H9 (cell line): ENCODE measurements around the gene ZNF329. TPM values are rescaled to one million over a fixed set of nuclear protein-coding genes. Genes with fewer than 3 reads are reported as not detected.

Source experiments
- DNase-seq: peaks from one replicate; pipeline ENCODE4 v3.0.0-alpha.2; 2017
- H2AFZ ChIP-seq: one replicate; pipeline ENCODE4 v1.6.1; 2013; ENCODE audit warnings: mild to moderate bottlenecking, low read length, control low read depth, moderate library complexity
- H2AK5ac ChIP-seq: 2 replicates; pipeline ENCODE4 v1.6.1; 2013; ENCODE audit warnings: low read length, control low read depth, mixed read lengths; ENCODE audit not compliant: insufficient read length
- H2BK120ac ChIP-seq: one replicate; pipeline ENCODE4 v1.6.1; 2013; ENCODE audit warnings: low read depth, mild to moderate bottlenecking, low read length, control low read depth, inconsistent platforms; ENCODE audit not compliant: poor library complexity, severe bottlenecking
- H2BK12ac ChIP-seq: 2 replicates; pipeline ENCODE4 v1.6.1; 2013; ENCODE audit warnings: low read length, control low read depth, mixed read lengths, low read depth; ENCODE audit not compliant: insufficient read length
- H2BK15ac ChIP-seq: 2 replicates; pipeline ENCODE4 v1.6.1; 2013; ENCODE audit warnings: low read depth, low read length, control low read depth
- H2BK20ac ChIP-seq: one replicate; pipeline ENCODE4 v1.6.1; 2013; ENCODE audit warnings: low read depth, mild to moderate bottlenecking, low read length, control low read depth, inconsistent platforms; ENCODE audit not compliant: poor library complexity, severe bottlenecking
- H2BK5ac ChIP-seq: 2 replicates; pipeline ENCODE4 v1.6.1; 2013; ENCODE audit warnings: low read length, control low read depth, mixed read lengths; ENCODE audit not compliant: insufficient read length
- H3K14ac ChIP-seq: 2 replicates; pipeline ENCODE4 v1.6.1; 2013; ENCODE audit warnings: low read length, control low read depth; ENCODE audit not compliant: insufficient read depth
- H3K18ac ChIP-seq: 2 replicates; pipeline ENCODE4 v1.6.1; 2013; ENCODE audit warnings: low read depth, mild to moderate bottlenecking, mixed read lengths, low read length, control low read depth; ENCODE audit not compliant: insufficient read length
- H3K23ac ChIP-seq: 2 replicates; pipeline ENCODE4 v1.6.1; 2013; ENCODE audit warnings: low read length, control low read depth, mixed read lengths, low read depth; ENCODE audit not compliant: insufficient read length
- H3K23me2 ChIP-seq: 2 replicates; pipeline ENCODE4 v1.6.1; 2013; ENCODE audit warnings: low read depth, mild to moderate bottlenecking, mixed read lengths, low read length, control low read depth; ENCODE audit not compliant: insufficient read length, poor library complexity, severe bottlenecking
- H3K27ac ChIP-seq: 2 replicates; pipeline ENCODE4 v1.5.1; 2013; ENCODE audit warnings: low read length, control low read depth, mixed read lengths, low read depth; ENCODE audit not compliant: insufficient read length
- H3K27me3 ChIP-seq: 2 replicates; pipeline ENCODE4 v1.6.1; 2013; ENCODE audit warnings: low read length, control low read depth, inconsistent platforms; ENCODE audit not compliant: insufficient read depth
- H3K4ac ChIP-seq: 2 replicates; pipeline ENCODE4 v1.6.1; 2013; ENCODE audit warnings: low read depth, mild to moderate bottlenecking, control low read depth, inconsistent platforms, low read length, moderate library complexity
- H3K4me1 ChIP-seq: 2 replicates; pipeline ENCODE4 v1.6.1; 2013; ENCODE audit warnings: low read length, control low read depth, inconsistent platforms; ENCODE audit not compliant: insufficient read depth
- H3K4me2 ChIP-seq: 2 replicates; pipeline ENCODE4 v1.6.1; 2013; ENCODE audit warnings: low read length, control low read depth, mixed read lengths; ENCODE audit not compliant: insufficient read length, insufficient read depth
- H3K56ac ChIP-seq: 2 replicates; pipeline ENCODE4 v1.6.1; 2013; ENCODE audit warnings: low read depth, mild to moderate bottlenecking, mixed read lengths, low read length, control low read depth; ENCODE audit not compliant: insufficient read length
- H3K79me1 ChIP-seq: 2 replicates; pipeline ENCODE4 v1.6.1; 2013; ENCODE audit warnings: low read depth, mild to moderate bottlenecking, moderate library complexity, low read length, control low read depth, inconsistent platforms; ENCODE audit not compliant: insufficient read depth, poor library complexity, severe bottlenecking
- H3K79me2 ChIP-seq: 2 replicates; pipeline ENCODE4 v1.6.1; 2013; ENCODE audit warnings: low read length, control low read depth, inconsistent platforms; ENCODE audit not compliant: insufficient read depth
- H3K9ac ChIP-seq: 2 replicates; pipeline ENCODE4 v1.6.1; 2013; ENCODE audit warnings: low read length, control low read depth, mixed read lengths; ENCODE audit not compliant: insufficient read length; ENCODE audit errors: extremely low read depth
- H3K9me3 ChIP-seq: one replicate; pipeline ENCODE4 v1.6.1; 2013; ENCODE audit warnings: low read depth, low read length, inconsistent platforms; ENCODE audit not compliant: control insufficient read depth
- H3T11ph ChIP-seq: one replicate; pipeline ENCODE4 v1.6.1; 2013; ENCODE audit warnings: mild to moderate bottlenecking, low read length, control low read depth, inconsistent platforms
- H4K20me1 ChIP-seq: one replicate; pipeline ENCODE4 v1.6.1; 2013; ENCODE audit not compliant: control insufficient read depth, insufficient read length, insufficient read depth
- H4K5ac ChIP-seq: 2 replicates; pipeline ENCODE4 v1.6.1; 2013; ENCODE audit warnings: low read depth, mild to moderate bottlenecking, mixed read lengths, low read length, control low read depth; ENCODE audit not compliant: insufficient read length
- H4K8ac ChIP-seq: replicated peaks from 2 replicates; pipeline ENCODE4 v1.6.1; 2013; ENCODE audit warnings: low read length, control low read depth, mixed read lengths, low read depth; ENCODE audit not compliant: insufficient read length
- H4K91ac ChIP-seq: 2 replicates; pipeline ENCODE4 v1.6.1; 2013; ENCODE audit warnings: low read depth, mild to moderate bottlenecking, moderate library complexity, mixed read lengths, low read length, control low read depth; ENCODE audit not compliant: insufficient read length
- H3K27ac Mint-ChIP-seq, 3 experiments: 2 replicates in 2 of 3; 3 replicates in 1 of 3; pipeline ENCODE4 v1.8.0; 2020 to 2021; ENCODE audit warnings: mixed read lengths in 3 of 3, mild to moderate bottlenecking in 1 of 3, moderate library complexity in 1 of 3
- H3K27me3 Mint-ChIP-seq: 2 replicates; pipeline ENCODE4 v1.8.0; 2021; ENCODE audit warnings: low read depth, mild to moderate bottlenecking, moderate library complexity, mixed read lengths
- H3K36me3 Mint-ChIP-seq, 3 experiments: 2 replicates in 2 of 3; 3 replicates in 1 of 3; pipeline ENCODE4 v1.8.0; 2020 to 2021; ENCODE audit warnings: low read depth in 3 of 3, mixed read lengths in 3 of 3; ENCODE audit not compliant: insufficient read depth in 1 of 3
- H3K4me1 Mint-ChIP-seq, 2 experiments: 2 replicates each; pipeline ENCODE4 v1.8.0; 2020; ENCODE audit warnings: mixed read lengths in 2 of 2
- H3K4me3 Mint-ChIP-seq, 2 experiments: 2 replicates in 1 of 2; 3 replicates in 1 of 2; pipeline ENCODE4 v1.8.0; 2020 to 2021; ENCODE audit warnings: mild to moderate bottlenecking in 2 of 2, mixed read lengths in 2 of 2, moderate library complexity in 1 of 2
- H3K9me3 Mint-ChIP-seq, 2 experiments: 2 replicates in 1 of 2; 3 replicates in 1 of 2; pipeline ENCODE4 v1.8.0; 2020; ENCODE audit warnings: mild to moderate bottlenecking in 2 of 2, mixed read lengths in 2 of 2, moderate library complexity in 1 of 2
- WGBS: extraction: QIAGEN DNeasy Blood & Tissue Kit; methylation state at CpG from one replicate; pipeline ENCODE4 v1.1.7; 2013; ENCODE audit warnings: missing lambda C conversion rate, low lambda C conversion rate, mixed read lengths; ENCODE audit not compliant: insufficient read length; ENCODE audit errors: extremely low coverage; 5-methylcytosine and 5-hydroxymethylcytosine counted together
- long read RNA-seq: library from polyadenylated mRNA; unstranded; transcript quantifications from one replicate; pipeline ENCODE4 v2.0.0, GENCODE V29; 2020
- total RNA-seq: library from RNA; stranded (reverse); gene quantifications from 2 replicates; pipeline ENCODE4 v1.2.1, GENCODE V29; 2021
- TF ChIP-seq, protein P1 (sequence below): fragments of 200-600 bp; sonication (generic); conservative IDR thresholded peaks from 3 replicates; pipeline ENCODE4 v1.8.0; 2021; ENCODE audit warnings: antibody characterized with exemption, mild to moderate bottlenecking

ZNF329 gene
- 11.8 and 12.1 TPM in 2 replicates for total RNA-seq
- long read RNA-seq, partial matches to known transcripts = 1 of 11 reads
- long read RNA-seq, other reads (novel, unspliced or antisense) = 9 of 11 reads

DNA sequence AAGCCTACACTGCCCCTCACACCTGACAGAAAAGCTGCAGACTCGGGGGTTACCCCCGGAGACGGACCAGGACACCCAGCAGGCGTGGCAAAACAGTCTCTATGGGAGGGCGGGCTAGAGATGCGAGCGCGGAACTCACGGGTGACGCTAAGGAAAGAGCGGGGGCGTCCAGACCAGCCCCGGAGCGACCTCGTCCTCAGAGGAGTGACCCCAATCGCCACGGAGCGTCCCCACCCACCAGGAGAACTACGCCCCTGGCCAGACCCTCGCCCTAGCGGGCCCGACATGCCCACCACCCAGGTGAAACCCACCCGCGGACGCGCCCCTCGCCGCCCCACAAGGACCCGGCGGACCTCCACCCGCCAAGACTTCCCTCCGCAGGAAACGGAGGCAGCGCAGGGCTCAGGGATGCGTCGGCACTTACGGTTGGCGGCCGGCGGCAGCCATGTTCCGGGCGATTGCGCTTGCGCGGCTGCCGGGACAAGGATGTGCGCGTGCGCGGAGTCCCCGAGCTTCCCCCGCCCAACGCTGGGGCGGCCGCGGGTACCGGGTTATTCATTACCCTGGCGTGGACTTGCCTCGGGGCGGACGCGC is at the start of gene ZNF329:
Gene ZNF329, minus strand, starts transcription at position 462 of the 594 bp plus-strand sequence. CDS start 21,286 bp downstream, outside the sequence.
- H3K14ac ChIP-seq = peak within 1 kb of the TSS; percentile 85; the same call in 1 of the 2 replicates
- H3T11ph ChIP-seq = no peak within 1 kb of the TSS
- no peak within 1 kb of the TSS for H2BK20ac ChIP-seq
- no peaks in the 10 kb centered on the region for H3K4me1 ChIP-seq
- H3K27me3 ChIP-seq = no peaks in the 10 kb centered on the region
- peaks cover 18 to 36% (median 27%) of the 10 kb centered on the region in 3 experiments for H3K36me3 Mint-ChIP-seq
- H4K5ac ChIP-seq = no peak within 1 kb of the TSS
- H3K23me2 ChIP-seq = peaks cover 2% of the 10 kb centered on the region
- peaks cover 7 to 17% of the 10 kb centered on the region in 2 experiments for H3K4me1 Mint-ChIP-seq
- DNase-seq = peak; percentile 78
- peak within 1 kb of the TSS; percentile 71 for H3K9ac ChIP-seq
- H2BK15ac ChIP-seq = no peak within 1 kb of the TSS
- H2BK120ac ChIP-seq = no peak within 1 kb of the TSS
- no peak within 1 kb of the TSS for H3K56ac ChIP-seq
- H3K27ac ChIP-seq = no peak within 1 kb of the TSS
- no peak within 1 kb of the TSS for H2AK5ac ChIP-seq
- H3K79me1 ChIP-seq = no peaks in the 10 kb centered on the region
- peak within 1 kb of the TSS; percentile 88 to 94 for H3K4me3 Mint-ChIP-seq
- H2AFZ ChIP-seq = no peak within 1 kb of the TSS
- H4K8ac ChIP-seq = no peak within 1 kb of the TSS
- H3K9me3 ChIP-seq = peaks cover 8% of the 10 kb centered on the region
- H3K79me2 ChIP-seq = no peaks in the 10 kb centered on the region
- H4K20me1 ChIP-seq = no peaks in the 10 kb centered on the region
- TF ChIP-seq, protein P1, sequence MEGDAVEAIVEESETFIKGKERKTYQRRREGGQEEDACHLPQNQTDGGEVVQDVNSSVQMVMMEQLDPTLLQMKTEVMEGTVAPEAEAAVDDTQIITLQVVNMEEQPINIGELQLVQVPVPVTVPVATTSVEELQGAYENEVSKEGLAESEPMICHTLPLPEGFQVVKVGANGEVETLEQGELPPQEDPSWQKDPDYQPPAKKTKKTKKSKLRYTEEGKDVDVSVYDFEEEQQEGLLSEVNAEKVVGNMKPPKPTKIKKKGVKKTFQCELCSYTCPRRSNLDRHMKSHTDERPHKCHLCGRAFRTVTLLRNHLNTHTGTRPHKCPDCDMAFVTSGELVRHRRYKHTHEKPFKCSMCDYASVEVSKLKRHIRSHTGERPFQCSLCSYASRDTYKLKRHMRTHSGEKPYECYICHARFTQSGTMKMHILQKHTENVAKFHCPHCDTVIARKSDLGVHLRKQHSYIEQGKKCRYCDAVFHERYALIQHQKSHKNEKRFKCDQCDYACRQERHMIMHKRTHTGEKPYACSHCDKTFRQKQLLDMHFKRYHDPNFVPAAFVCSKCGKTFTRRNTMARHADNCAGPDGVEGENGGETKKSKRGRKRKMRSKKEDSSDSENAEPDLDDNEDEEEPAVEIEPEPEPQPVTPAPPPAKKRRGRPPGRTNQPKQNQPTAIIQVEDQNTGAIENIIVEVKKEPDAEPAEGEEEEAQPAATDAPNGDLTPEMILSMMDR = no peak
- no peak within 1 kb of the TSS for H3K4ac ChIP-seq
- no peak within 1 kb of the TSS for H2BK5ac ChIP-seq
- peak within 1 kb of the TSS; percentile 91 for H3K4me2 ChIP-seq
- no peak within 1 kb of the TSS for H4K91ac ChIP-seq
- 0 out of 2 replicates have a peak, but pooled peaks cover 2% of the 10 kb centered on the region for H3K27me3 Mint-ChIP-seq
- H2BK12ac ChIP-seq = no peak within 1 kb of the TSS
- H3K27ac Mint-ChIP-seq = peak within 1 kb of the TSS; percentile 37 to 98 (median 74); a peak in 5 of 7 replicates
- peaks cover 37% of the 10 kb centered on the region in 2 experiments for H3K9me3 Mint-ChIP-seq
- peak within 1 kb of the TSS; percentile 90 for H3K18ac ChIP-seq
- H3K23ac ChIP-seq = no peak within 1 kb of the TSS
- WGBS = no CpG with 5 or more reads among the region's 62 CpGs
